GM12864 (cell line): ENCODE data around the gene PCK1.

ENCODE experiments used
- DNase-seq: peaks from one replicate; pipeline ENCODE4 v3.0.0-alpha.2; 2011; ENCODE audit warnings: low read depth
- H3K4me3 ChIP-seq: 2 replicates; pipeline ENCODE4 v1.5.1; 2011; ENCODE audit warnings: mild to moderate bottlenecking, low read depth, low read length, control low read depth
- CTCF ChIP-seq: IDR thresholded peaks from 2 replicates; pipeline ENCODE4 v1.5.1; 2011; ENCODE audit warnings: low read depth, mild to moderate bottlenecking, moderate library complexity, low read length, control low read depth, inconsistent platforms; ENCODE audit errors: missing control alignments

The PCK1 gene

DNA sequence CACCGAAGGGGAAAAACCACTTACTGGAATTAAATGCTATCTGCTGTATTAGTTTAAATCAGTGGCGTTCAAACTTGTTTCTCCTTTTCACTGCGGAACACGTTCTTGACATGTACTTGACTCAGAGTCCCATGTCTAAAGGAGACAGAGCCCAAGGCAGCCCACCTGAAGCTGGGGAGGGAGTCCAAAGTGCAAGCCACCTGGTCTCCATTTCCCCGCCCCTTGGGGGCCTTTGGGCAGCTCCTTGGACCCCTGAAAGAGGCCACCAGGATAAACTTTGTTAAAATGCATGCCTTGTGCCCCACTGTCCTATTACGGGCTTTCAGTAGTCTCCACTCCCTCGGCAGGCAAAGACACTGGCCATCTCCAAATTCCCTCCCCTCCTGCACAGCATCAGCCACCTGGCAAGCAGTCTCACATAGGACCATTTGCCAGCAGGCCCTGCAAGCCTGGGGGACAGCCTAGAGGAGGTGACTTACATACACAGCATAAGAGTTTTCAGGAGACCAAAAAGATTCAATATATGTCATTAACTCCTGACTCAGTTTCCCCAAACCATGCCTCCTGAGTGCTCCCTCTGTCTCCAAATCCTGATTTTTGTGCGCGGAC is 6.7 kb downstream of the PCK1 start:
- no peak for TF ChIP-seq CTCF
- no peak for DNase-seq

DNA sequence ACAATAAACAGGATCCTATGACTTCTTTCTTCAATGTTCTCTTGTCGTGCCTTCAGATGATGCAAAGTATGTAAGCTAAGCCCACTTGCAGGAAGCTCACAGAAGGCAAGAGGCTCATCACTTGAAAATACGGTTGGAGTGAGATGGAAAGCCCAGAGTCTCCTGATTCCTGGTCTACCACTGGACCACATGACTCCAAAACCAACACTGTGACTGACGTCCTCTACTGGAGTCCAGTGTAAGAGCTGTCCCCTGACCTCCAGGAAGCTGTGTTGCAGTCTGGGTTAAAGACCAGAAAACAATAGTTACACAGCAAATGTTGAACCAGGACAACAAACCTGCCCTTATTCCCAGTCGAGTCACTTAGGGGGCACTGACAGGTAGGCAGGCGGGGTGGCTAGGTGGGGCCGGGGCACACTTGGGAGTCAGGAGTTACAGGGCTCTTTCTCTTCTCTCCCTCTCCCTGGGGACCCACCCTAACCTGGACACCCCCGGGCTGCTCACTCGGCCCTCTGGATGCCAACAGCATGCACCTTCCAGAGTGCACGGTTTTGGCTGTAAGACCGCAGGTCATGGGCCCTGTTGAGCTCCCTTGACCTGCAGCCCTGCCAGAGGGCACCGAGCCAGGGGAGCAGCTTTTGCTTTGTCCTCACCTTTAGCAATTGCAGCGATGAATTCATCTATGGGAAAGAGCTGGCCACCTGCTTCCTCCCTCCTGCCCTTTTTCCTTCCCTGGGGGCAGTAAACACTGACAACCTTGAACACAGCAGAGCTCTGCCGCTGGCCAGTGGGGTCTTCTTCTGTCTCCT is 7.4 kb downstream of the PCK1 start:
- TF ChIP-seq CTCF = no peak
- no peak overlapping the region for H3K4me3 ChIP-seq
- no peak for DNase-seq

More for the DNA sequence above, 6.7 kb downstream of the PCK1 start:
- H3K4me3 ChIP-seq = no peak overlapping the region

GRCh38 chr20:57568960-57569359 is 8.1 kb downstream of the PCK1 start:
- no peak for TF ChIP-seq CTCF
- no peak overlapping the region for H3K4me3 ChIP-seq
- no peak for DNase-seq

- H3K4me3 ChIP-seq = no peak overlapping the region
- TF ChIP-seq CTCF = no peak
- no peak for DNase-seq
Measured at GRCh38 chr20:57570145-57570850, 9.4 kb downstream of the PCK1 start.

- no peak for TF ChIP-seq CTCF
- no peak overlapping the region for H3K4me3 ChIP-seq
- no peak for DNase-seq
Measured at GRCh38 chr20:57570920-57571319, 10.0 kb downstream of the PCK1 start.

DNA sequence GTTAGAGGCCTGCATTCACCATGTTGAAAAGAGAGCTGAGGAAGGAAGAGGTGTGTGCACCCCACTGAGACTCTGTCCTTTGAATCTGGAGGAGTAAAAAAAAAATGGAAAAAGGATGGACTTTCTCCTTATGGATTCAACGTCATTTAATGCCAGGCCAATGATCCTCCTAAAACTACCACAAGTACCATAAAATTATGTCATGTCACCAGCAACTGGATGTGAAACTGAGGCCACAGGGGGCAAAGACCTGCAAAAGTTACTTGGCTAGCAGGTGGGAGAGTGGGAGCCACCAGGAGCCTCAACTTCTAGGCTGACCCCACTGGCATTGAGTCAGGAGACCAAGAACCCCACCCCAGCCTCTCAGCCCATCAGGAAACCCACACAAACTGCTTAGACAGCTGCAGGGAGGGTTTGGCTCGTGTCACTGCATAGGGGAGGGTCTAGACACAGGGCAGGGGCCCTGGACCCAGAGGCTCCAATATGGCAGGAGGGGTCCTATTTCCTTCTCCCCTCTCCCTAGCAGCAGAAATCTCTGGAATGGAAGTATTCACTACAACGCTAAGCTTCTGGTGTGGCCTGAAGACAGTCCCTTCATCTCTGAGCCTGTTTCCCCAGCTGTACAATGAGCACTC is 11.0 kb downstream of the PCK1 start:
- no peak for DNase-seq
- H3K4me3 ChIP-seq = no peak overlapping the region
- no peak for TF ChIP-seq CTCF
